GM21737 (cell line): ENCODE data around the gene CXCL14.
"Not testable (repeated sequence)": the region's sequence is repeated elsewhere in the genome, so short reads cannot be mapped to it uniquely, and the experiment has no call there.

Experiments
- ATAC-seq: cut with Tn5 transposase; IDR thresholded peaks from one replicate; pipeline ENCODE4 v1.9.1; 2021; ENCODE audit warnings: mild to moderate bottlenecking, moderate library complexity; ENCODE audit not compliant: unreplicated experiment

CXCL14 gene

GRCh38 chr5:135545099-135545498, 33.7 kb downstream of the CXCL14 start:
- ATAC-seq = no peak

GRCh38 chr5:135543485-135544304, 35.1 kb downstream of the CXCL14 start:
- ATAC-seq = no peak

- no peak for ATAC-seq
These were observed 35.7 kb downstream of the CXCL14 start for GRCh38 chr5:135543001-135543484.

- no peak for ATAC-seq
These were observed 36.8 kb downstream of the CXCL14 start for GRCh38 chr5:135541807-135542502.

- no peak for ATAC-seq
These were observed 39.3 kb downstream of the CXCL14 start for GRCh38 chr5:135539430-135540005.

- ATAC-seq = no peak
These were observed 40.5 kb downstream of the CXCL14 start for GRCh38 chr5:135538261-135538660.

- no peak for ATAC-seq
These were observed 41.0 kb downstream of the CXCL14 start for GRCh38 chr5:135537745-135538144.

GRCh38 chr5:135537271-135537670, 41.5 kb downstream of the CXCL14 start:
- no peak for ATAC-seq

- no peak for ATAC-seq
These were observed 42.7 kb downstream of the CXCL14 start, which contains the start of gene NEUROG1 for GRCh38 chr5:135535820-135536801. NEUROG1 (minus strand) TSS chr5:135535964; CDS start chr5:135535690, 274 bp downstream.

GRCh38 chr5:135535420-135535819, 43.4 kb downstream of the CXCL14 start:
- ATAC-seq = no peak

- no peak for ATAC-seq
These were observed 44.0 kb downstream of the CXCL14 start for GRCh38 chr5:135534609-135535419.

GRCh38 chr5:135533794-135534193, 45.0 kb downstream of the CXCL14 start:
- no peak for ATAC-seq

GRCh38 chr5:135533334-135533733, 45.5 kb downstream of the CXCL14 start:
- no peak for ATAC-seq

GRCh38 chr5:135529576-135529975, 49.2 kb downstream of the CXCL14 start:
- not testable (repeated sequence) for ATAC-seq

- ATAC-seq = no peak
These were observed 51.9 kb downstream of the CXCL14 start for GRCh38 chr5:135526924-135527323.

- ATAC-seq = no peak
These were observed 56.8 kb downstream of the CXCL14 start for GRCh38 chr5:135521964-135522363.
